GM10248 (cell line): ENCODE measurements around the gene IL10RB.

ENCODE experiments used
- CTCF ChIA-PET: fragments of 300-600 bp; sonication (Branson Sonifier 250); formaldehyde crosslinking; extraction: SDS; loops from one replicate; lab custom pipeline; 2021; ENCODE audit warnings: antibody characterized with exemption; lab: Yijun Ruan, JAX
- POLR2A ChIA-PET: fragments of 350-650 bp; sonication (Branson Sonifier 250); formaldehyde crosslinking; extraction: SDS; loops from one replicate; lab custom pipeline; 2020; ENCODE audit warnings: antibody characterized with exemption; lab: Yijun Ruan, JAX
- DNase-seq: peaks from one replicate; pipeline ENCODE4 v3.0.0; 2012; ENCODE audit errors: extremely low spot score
- CTCF ChIP-seq: IDR thresholded peaks from 2 replicates; pipeline ENCODE4 v1.5.1; 2012; ENCODE audit warnings: mild to moderate bottlenecking, low read depth; ENCODE audit errors: extremely low read depth, missing control alignments, control extremely low read depth

Gene IL10RB

GRCh38 chr21:33234635-33235520 lies 31.3 kb upstream of the IL10RB start:
- ChIA-PET CTCF (interaction anchor here (0.9 to 3.2 kb wide), 5 partner anchors 14 to 39 kb away, joined by 3 to 11 read pairs (median 3); no protein-coding TSS in a partner anchor), POLR2A (interaction anchor here (0.6 kb wide), 1 partner anchor 606 kb away, joined by 7 read pairs; no protein-coding TSS in a partner anchor)
- no peak for TF ChIP-seq CTCF
- no peak for DNase-seq

GRCh38 chr21:33236013-33236686 lies 30.0 kb upstream of the IL10RB start:
- no peak for DNase-seq
- CTCF ChIA-PET, result interaction anchor here (0.8 to 1.0 kb wide), 3 partner anchors 17 to 125 kb away, joined by 3 read pairs; no protein-coding TSS in a partner anchor
- TF ChIP-seq CTCF, result no peak
- POLR2A ChIA-PET, result interaction anchor here (1.3 kb wide), 1 partner anchor 31 kb away, joined by 3 read pairs; no protein-coding TSS in a partner anchor

GRCh38 chr21:33236766-33237165 lies 29.4 kb upstream of the IL10RB start:
- CTCF ChIA-PET, result interaction anchor here (0.8 to 1.0 kb wide), 3 partner anchors 18 to 125 kb away, joined by 3 read pairs; no protein-coding TSS in a partner anchor
- POLR2A ChIA-PET, result interaction anchor here (1.3 kb wide), 1 partner anchor 30 kb away, joined by 3 read pairs; no protein-coding TSS in a partner anchor
- TF ChIP-seq CTCF, result no peak
- DNase-seq, result no peak

- no peak for DNase-seq
- TF ChIP-seq CTCF, result no peak
- POLR2A ChIA-PET, result no interaction called here
- CTCF ChIA-PET, result interaction anchor here (1.2 to 2.5 kb wide), 4 partner anchors 12 to 39 kb away, joined by 3 to 13 read pairs (median 4); no protein-coding TSS in a partner anchor
Observed at GRCh38 chr21:33237486-33237885, 28.7 kb upstream of the IL10RB start.

- POLR2A ChIA-PET, result interaction anchor here (0.6 to 1.2 kb wide), 2 partner anchors 28 to 33 kb away, joined by 3 read pairs; partner anchors contain the start of gene IL10RB
- no peak for TF ChIP-seq CTCF
- DNase-seq, result no peak
- CTCF ChIA-PET, result interaction anchor here (1.2 to 2.5 kb wide), 6 partner anchors 12 to 87 kb away, joined by 3 to 13 read pairs (median 5); partner anchors contain the start of gene IFNAR1
Observed at GRCh38 chr21:33238146-33238545, 28.0 kb upstream of the IL10RB start.
